ENCODE data around the gene LMO3.
"Not testable (repeated sequence)": the region's sequence is repeated elsewhere in the genome, so short reads cannot be mapped to it uniquely, and the experiment has no call there.

Gene LMO3

GRCh38 chr12:16545836-16546235 is 60.1 kb downstream of the LMO3 start:
- TF ChIP-seq CTCF (IDR thresholded peaks at IDR 0.05), result no peak
- no peaks in the 10 kb centered on the region for H3K4me1 ChIP-seq (ENCODE audit: control insufficient read depth in 1 of 2, insufficient read depth in 1 of 2, low read depth in 1 of 2, low read length in 1 of 2)
- no peaks in the 10 kb centered on the region for H3K27me3 ChIP-seq
- no peaks in the 10 kb centered on the region for H3K9me3 ChIP-seq
- no peak overlapping the region for H3K27ac ChIP-seq
- no peak overlapping the region for H3K4me3 ChIP-seq (ENCODE audit: low read depth in 1 of 2, low read length in 1 of 2)
- H3K36me3 ChIP-seq, result no peaks in the 10 kb centered on the region

- Histone ChIP-seq H3K27ac (no peak overlapping the region), H3K27me3 (no peaks in the 10 kb centered on the region), H3K36me3 (no peaks in the 10 kb centered on the region), H3K4me1 (ENCODE audit: control insufficient read depth in 1 of 2, insufficient read depth in 1 of 2, low read depth in 1 of 2, low read length in 1 of 2) (no peaks in the 10 kb centered on the region), H3K9me3 (no peaks in the 10 kb centered on the region), H3K4me3 (ENCODE audit: low read depth in 1 of 2, low read length in 1 of 2) (no peak overlapping the region)
- no peak for TF ChIP-seq CTCF (IDR thresholded peaks at IDR 0.05)
Measured at GRCh38 chr12:16542586-16542985, 63.4 kb downstream of the LMO3 start.

- H3K4me3 ChIP-seq (ENCODE audit: low read depth in 1 of 2, low read length in 1 of 2); H3K36me3 ChIP-seq; H3K4me1 ChIP-seq (ENCODE audit: control insufficient read depth in 1 of 2, insufficient read depth in 1 of 2, low read depth in 1 of 2, low read length in 1 of 2); H3K9me3 ChIP-seq; H3K27ac ChIP-seq; H3K27me3 ChIP-seq: not testable (repeated sequence)
Measured at GRCh38 chr12:16537652-16538051, 68.3 kb downstream of the LMO3 start.

- H3K27ac ChIP-seq, result no peak overlapping the region
- H3K27me3 ChIP-seq, result no peaks in the 10 kb centered on the region
- H3K4me1 ChIP-seq (ENCODE audit: control insufficient read depth in 1 of 2, insufficient read depth in 1 of 2, low read depth in 1 of 2, low read length in 1 of 2), result no peaks in the 10 kb centered on the region
- no peak overlapping the region for H3K4me3 ChIP-seq (ENCODE audit: low read depth in 1 of 2, low read length in 1 of 2)
- no peak for TF ChIP-seq CTCF (IDR thresholded peaks at IDR 0.05)
- H3K9me3 ChIP-seq, result no peaks in the 10 kb centered on the region
- no peaks in the 10 kb centered on the region for H3K36me3 ChIP-seq
Measured at GRCh38 chr12:16531621-16532020, 74.3 kb downstream of the LMO3 start.

GRCh38 chr12:16530268-16530850 is 75.6 kb downstream of the LMO3 start:
- Histone ChIP-seq H3K4me1 (ENCODE audit: control insufficient read depth in 1 of 2, insufficient read depth in 1 of 2, low read depth in 1 of 2, low read length in 1 of 2) (no peaks in the 10 kb centered on the region), H3K27ac (no peak overlapping the region), H3K27me3 (no peaks in the 10 kb centered on the region), H3K9me3 (no peaks in the 10 kb centered on the region), H3K4me3 (ENCODE audit: low read depth in 1 of 2, low read length in 1 of 2) (no peak overlapping the region), H3K36me3 (no peaks in the 10 kb centered on the region)
- TF ChIP-seq CTCF (IDR thresholded peaks at IDR 0.05), result no peak

- Histone ChIP-seq H3K4me3 (ENCODE audit: low read depth in 1 of 2, low read length in 1 of 2) (no peak overlapping the region), H3K27me3 (no peaks in the 10 kb centered on the region), H3K27ac (no peak overlapping the region), H3K9me3 (no peaks in the 10 kb centered on the region), H3K36me3 (no peaks in the 10 kb centered on the region), H3K4me1 (ENCODE audit: control insufficient read depth in 1 of 2, insufficient read depth in 1 of 2, low read depth in 1 of 2, low read length in 1 of 2) (no peaks in the 10 kb centered on the region)
- TF ChIP-seq CTCF (IDR thresholded peaks at IDR 0.05), result no peak
Measured at GRCh38 chr12:16526693-16527092, 79.3 kb downstream of the LMO3 start.

Measured in neutrophil (primary cell).